NT2/D1 (cell line): ENCODE results near the gene ACVR1C.
A peak's percentile ranks its signal among the peaks of the same experiment; 100 is the strongest.
"Not testable (repeated sequence)": the region's sequence is repeated elsewhere in the genome, so short reads cannot be mapped to it uniquely, and the experiment has no call there.

Experiments used
- DNase-seq: peaks from one replicate; pipeline ENCODE4 v3.0.0-alpha.2; 2011; ENCODE audit warnings: low read depth, low spot score
- H3K27me3 ChIP-seq: 2 replicates; pipeline ENCODE4 v1.6.0; 2011; ENCODE audit warnings: mild to moderate bottlenecking; ENCODE audit not compliant: insufficient read length, insufficient read depth
- H3K36me3 ChIP-seq: 2 replicates; pipeline ENCODE4 v1.6.1; 2011; ENCODE audit warnings: mild to moderate bottlenecking, low read length, mixed read lengths; ENCODE audit not compliant: insufficient read depth, insufficient read length
- H3K4me1 ChIP-seq: 2 replicates; pipeline ENCODE4 v1.5.1; 2011; ENCODE audit not compliant: insufficient read depth, insufficient read length
- H3K4me3 ChIP-seq: 2 replicates; pipeline ENCODE4 v1.5.1; 2011; ENCODE audit warnings: low read depth; ENCODE audit not compliant: insufficient read length
- H3K9ac ChIP-seq: 2 replicates; pipeline ENCODE4 v1.6.0; 2011; ENCODE audit warnings: low read depth; ENCODE audit not compliant: insufficient read length
- H3K9me3 ChIP-seq: 2 replicates; pipeline ENCODE4 v1.5.1; 2011; ENCODE audit warnings: mild to moderate bottlenecking, low read length; ENCODE audit not compliant: insufficient read depth
- SUZ12 ChIP-seq: IDR thresholded peaks from 2 replicates; pipeline ENCODE4 v1.6.1; 2011; ENCODE audit not compliant: insufficient read length, insufficient read depth; ENCODE audit errors: extremely low read depth
- YY1 ChIP-seq: IDR thresholded peaks from 2 replicates; pipeline ENCODE4 v1.6.1; 2011; ENCODE audit not compliant: insufficient read length, insufficient read depth
- ZNF274 ChIP-seq: IDR thresholded peaks from 2 replicates; pipeline ENCODE4 v1.6.1; 2011; ENCODE audit warnings: mild to moderate bottlenecking, low read depth, low read length

Gene ACVR1C

GRCh38 chr2:157574165-157574564 lies 54.5 kb downstream of the ACVR1C start:
- Histone ChIP-seq H3K4me1 (no peaks in the 10 kb centered on the region), H3K4me3 (no peak overlapping the region), H3K36me3 (no peaks in the 10 kb centered on the region), H3K9me3 (no peaks in the 10 kb centered on the region), H3K9ac (no peak overlapping the region), H3K27me3 (no peaks in the 10 kb centered on the region)
- no peak for DNase-seq
- TF ChIP-seq ZNF274 (no peak), YY1 (no peak)

GRCh38 chr2:157572725-157573124 lies 55.9 kb downstream of the ACVR1C start:
- no peak overlapping the region for H3K4me3 ChIP-seq

GRCh38 chr2:157566623-157567022 lies 62.0 kb downstream of the ACVR1C start:
- not testable (repeated sequence) for H3K4me3 ChIP-seq, H3K27me3 ChIP-seq, H3K9ac ChIP-seq, H3K4me1 ChIP-seq, H3K36me3 ChIP-seq, DNase-seq
- peaks cover 12% of the 10 kb centered on the region; the same call in 1 of the 2 replicates for H3K9me3 ChIP-seq

More at GRCh38 chr2:157572725-157573124, 55.9 kb downstream of the ACVR1C start:
- Histone ChIP-seq H3K9me3 (no peaks in the 10 kb centered on the region), H3K27me3 (no peaks in the 10 kb centered on the region), H3K4me1 (no peaks in the 10 kb centered on the region), H3K9ac (no peak overlapping the region), H3K36me3 (no peaks in the 10 kb centered on the region)
- TF ChIP-seq SUZ12 (no peak), ZNF274 (no peak), YY1 (no peak)
- no peak for DNase-seq

- H3K4me1 ChIP-seq, H3K36me3 ChIP-seq, H3K9ac ChIP-seq, DNase-seq, H3K27me3 ChIP-seq: not testable (repeated sequence)
- Histone ChIP-seq H3K4me3 (peak overlapping the region; percentile 4), H3K9me3 (peaks cover 12% of the 10 kb centered on the region; the same call in 1 of the 2 replicates)
These were observed 62.6 kb downstream of the ACVR1C start for GRCh38 chr2:157566113-157566512.

GRCh38 chr2:157565550-157565949 lies 63.1 kb downstream of the ACVR1C start:
- TF ChIP-seq SUZ12 (no peak), ZNF274 (no peak), YY1 (no peak)
- no peak overlapping the region for H3K9ac ChIP-seq
- H3K4me3 ChIP-seq, result no peak overlapping the region
- peaks cover 2% of the 10 kb centered on the region for H3K4me1 ChIP-seq
- DNase-seq, result no peak
- H3K9me3 ChIP-seq, result peaks cover 12% of the 10 kb centered on the region; the same call in 1 of the 2 replicates
- H3K36me3 ChIP-seq, result no peaks in the 10 kb centered on the region
- H3K27me3 ChIP-seq, result no peaks in the 10 kb centered on the region

- no peaks in the 10 kb centered on the region for H3K36me3 ChIP-seq
- 0 out of 2 replicates have a peak, but pooled peaks cover 1% of the 10 kb centered on the region for H3K9me3 ChIP-seq
- TF ChIP-seq ZNF274, result no peak
- no peak overlapping the region for H3K4me3 ChIP-seq
- no peaks in the 10 kb centered on the region for H3K4me1 ChIP-seq
- DNase-seq, result no peak
- no peaks in the 10 kb centered on the region for H3K27me3 ChIP-seq
- no peak overlapping the region for H3K9ac ChIP-seq
These were observed 68.8 kb downstream of the ACVR1C start for GRCh38 chr2:157559890-157560289.

- TF ChIP-seq YY1, result no peak
- no peak for TF ChIP-seq SUZ12
- TF ChIP-seq ZNF274, result no peak
- Histone ChIP-seq H3K4me3 (no peak overlapping the region), H3K9ac (no peak overlapping the region), H3K36me3 (no peaks in the 10 kb centered on the region), H3K27me3 (no peaks in the 10 kb centered on the region), H3K9me3 (no peaks in the 10 kb centered on the region), H3K4me1 (no peaks in the 10 kb centered on the region)
- no peak for DNase-seq
These were observed 69.2 kb downstream of the ACVR1C start for GRCh38 chr2:157559461-157559860.

- H3K9me3 ChIP-seq, result no peaks in the 10 kb centered on the region
- H3K27me3 ChIP-seq, result no peaks in the 10 kb centered on the region
- no peak overlapping the region for H3K4me3 ChIP-seq
- no peaks in the 10 kb centered on the region for H3K36me3 ChIP-seq
- H3K9ac ChIP-seq, result no peak overlapping the region
- DNase-seq, result no peak
- TF ChIP-seq SUZ12 (no peak), ZNF274 (no peak), YY1 (no peak)
- H3K4me1 ChIP-seq, result no peaks in the 10 kb centered on the region
These were observed 69.6 kb downstream of the ACVR1C start for GRCh38 chr2:157559061-157559460.
